BJ (cell line): ENCODE results near the gene KMT2C. TPM values are rescaled to one million over a fixed set of nuclear protein-coding genes. Genes with fewer than 3 reads are reported as not detected.
"Not testable (repeated sequence)": the region's sequence is repeated elsewhere in the genome, so short reads cannot be mapped to it uniquely, and the experiment has no call there.

Experiments used
- CTCF ChIA-PET: fragments of 350-600 bp; formaldehyde crosslinking; extraction: SDS; loops from one replicate; lab custom pipeline; 2021; ENCODE audit warnings: antibody characterized with exemption, inconsistent platforms; lab: Yijun Ruan, JAX
- POLR2A ChIA-PET: fragments of 300-600 bp; sonication (Branson Sonifier 250); formaldehyde crosslinking; extraction: SDS; loops from one replicate; lab custom pipeline; 2021; ENCODE audit warnings: antibody characterized with exemption; lab: Charles Lee
- DNase-seq: peaks from one replicate; pipeline ENCODE4 v3.0.0-alpha.2; 2011; ENCODE audit warnings: low read depth
- H3K27me3 ChIP-seq: 2 replicates; pipeline ENCODE4 v1.6.0; 2011; ENCODE audit warnings: low read length; ENCODE audit not compliant: control insufficient read depth, insufficient read depth
- H3K36me3 ChIP-seq: 2 replicates; pipeline ENCODE4 v1.5.1; 2011; ENCODE audit warnings: low read length; ENCODE audit not compliant: control insufficient read depth, insufficient read depth
- H3K4me3 ChIP-seq: 2 replicates; pipeline ENCODE4 v1.5.1; 2011; ENCODE audit warnings: low read depth, mild to moderate bottlenecking, control low read depth, low read length
- CTCF ChIP-seq: IDR thresholded peaks from 2 replicates; pipeline ENCODE4 v1.5.1; 2011; ENCODE audit warnings: low read depth, mild to moderate bottlenecking, control low read depth, inconsistent platforms, low read length, moderate library complexity; ENCODE audit not compliant: insufficient read depth
- polyA plus RNA-seq: library from polyadenylated mRNA; depleted of rRNA; stranded (reverse); fragments of >200 nt; gene quantifications from 2 replicates; pipeline ENCODE4 v1.2.3, GENCODE V29; 2011

Gene KMT2C
- polyA plus RNA-seq, 1 experiment = 6.9 TPM

- POLR2A ChIA-PET = no interaction called here
- no peak overlapping the region for H3K4me3 ChIP-seq
- TF ChIP-seq CTCF = no peak
- CTCF ChIA-PET = no interaction called here
- no peaks in the 10 kb centered on the region for H3K27me3 ChIP-seq
- no peak for DNase-seq
- H3K36me3 ChIP-seq = no peaks in the 10 kb centered on the region
These were observed 15.6 kb upstream of the KMT2C start for GRCh38 chr7:152451356-152451755.

- CTCF ChIA-PET, H3K4me3 ChIP-seq, H3K36me3 ChIP-seq, H3K27me3 ChIP-seq, DNase-seq, POLR2A ChIA-PET: not testable (repeated sequence)
These were observed 9.7 kb upstream of the KMT2C start for GRCh38 chr7:152445386-152446008.

GRCh38 chr7:152443586-152443985 is 7.8 kb upstream of the KMT2C start:
- DNase-seq = no peak
- H3K36me3 ChIP-seq = no peaks in the 10 kb centered on the region
- no peaks in the 10 kb centered on the region for H3K27me3 ChIP-seq
- CTCF ChIA-PET = no interaction called here
- POLR2A ChIA-PET = no interaction called here
- no peak overlapping the region for H3K4me3 ChIP-seq
- TF ChIP-seq CTCF = no peak

- Histone ChIP-seq H3K27me3 (no peaks in the 10 kb centered on the region), H3K36me3 (no peaks in the 10 kb centered on the region), H3K4me3 (no peak overlapping the region)
- POLR2A ChIA-PET = no interaction called here
- CTCF ChIA-PET = no interaction called here
- DNase-seq = no peak
- no peak for TF ChIP-seq CTCF
These were observed 6.6 kb upstream of the KMT2C start for GRCh38 chr7:152442330-152442835.

- DNase-seq, CTCF ChIA-PET, H3K36me3 ChIP-seq, H3K27me3 ChIP-seq, H3K4me3 ChIP-seq, POLR2A ChIA-PET: not testable (repeated sequence)
These were observed 6.0 kb upstream of the KMT2C start for GRCh38 chr7:152441810-152442209.

- CTCF ChIA-PET, POLR2A ChIA-PET, H3K4me3 ChIP-seq, DNase-seq, H3K36me3 ChIP-seq, H3K27me3 ChIP-seq: not testable (repeated sequence)
These were observed 5.4 kb upstream of the KMT2C start for GRCh38 chr7:152441168-152441567.

GRCh38 chr7:152438017-152438416 is 2.2 kb upstream of the KMT2C start:
- CTCF ChIA-PET, H3K36me3 ChIP-seq, H3K27me3 ChIP-seq, POLR2A ChIA-PET, H3K4me3 ChIP-seq, DNase-seq: not testable (repeated sequence)

GRCh38 chr7:152436931-152437575 is 1.2 kb upstream of the KMT2C start:
- CTCF ChIA-PET, H3K36me3 ChIP-seq, DNase-seq, H3K27me3 ChIP-seq: not testable (repeated sequence)
- H3K4me3 ChIP-seq = peak overlapping the region; percentile 52
- POLR2A ChIA-PET = interaction anchor here (0.6 kb wide), 1 partner anchor 416 kb away, joined by 10 read pairs; no protein-coding TSS in a partner anchor
